ENCODE results near the gene BEST3. TPM values are rescaled to one million over a fixed set of nuclear protein-coding genes. Genes with fewer than 3 reads are reported as not detected.

BEST3 gene
- not detected in 3 replicates for total RNA-seq (2021)
- Bru-seq, nascent RNA = percentile 8 among the genes with signal in this experiment
- long read RNA-seq, experiment 1 = 0 reads
- long read RNA-seq, experiment 2 = 0 reads
- long read RNA-seq, experiment 3 = 0 reads

GRCh38 chr12:69698769-69699540, at the start of gene BEST3:
Gene BEST3, minus strand, starts transcription at chr12:69699303. Its CDS starts 1,505 bp downstream, at chr12:69697798.
- no peak for DNase-seq (ENCODE audit: low spot score)
- H3K27me3 Mint-ChIP-seq (ENCODE audit: low read depth) = no peaks in the 10 kb centered on the region
- H3K9me3 Mint-ChIP-seq = no peaks in the 10 kb centered on the region
- H3K4me3 Mint-ChIP-seq = no peak within 1 kb of the TSS
- POLR2A ChIA-PET = no interaction called here
- TF ChIP-seq, protein P1, sequence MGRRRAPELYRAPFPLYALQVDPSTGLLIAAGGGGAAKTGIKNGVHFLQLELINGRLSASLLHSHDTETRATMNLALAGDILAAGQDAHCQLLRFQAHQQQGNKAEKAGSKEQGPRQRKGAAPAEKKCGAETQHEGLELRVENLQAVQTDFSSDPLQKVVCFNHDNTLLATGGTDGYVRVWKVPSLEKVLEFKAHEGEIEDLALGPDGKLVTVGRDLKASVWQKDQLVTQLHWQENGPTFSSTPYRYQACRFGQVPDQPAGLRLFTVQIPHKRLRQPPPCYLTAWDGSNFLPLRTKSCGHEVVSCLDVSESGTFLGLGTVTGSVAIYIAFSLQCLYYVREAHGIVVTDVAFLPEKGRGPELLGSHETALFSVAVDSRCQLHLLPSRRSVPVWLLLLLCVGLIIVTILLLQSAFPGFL (CRISPR knock-in tag; IDR thresholded peaks at IDR 0.05; ENCODE audit: borderline replicate concordance) = no peak
- TF ChIP-seq ATF3 (CRISPR knock-in tag; conservative IDR thresholded peaks at IDR 0.05) (no peak), ZMAT4 (CRISPR knock-in tag; IDR thresholded peaks at IDR 0.05) (no peak), ZNF532 (CRISPR knock-in tag; IDR thresholded peaks at IDR 0.05; ENCODE audit: borderline replicate concordance) (no peak), SMAD3 (CRISPR knock-in tag; IDR thresholded peaks at IDR 0.05; ENCODE audit: borderline replicate concordance) (no peak), STAT6 (CRISPR knock-in tag; conservative IDR thresholded peaks at IDR 0.05; ENCODE audit: low read depth) (no peak), TP53 (CRISPR knock-in tag; IDR thresholded peaks at IDR 0.05) (no peak), CBFB (CRISPR knock-in tag; IDR thresholded peaks at IDR 0.05; ENCODE audit: low read depth) (no peak), JUN (CRISPR knock-in tag; IDR thresholded peaks at IDR 0.05) (no peak), TEAD1 (CRISPR knock-in tag; IDR thresholded peaks at IDR 0.05) (no peak), RORB (CRISPR knock-in tag; IDR thresholded peaks at IDR 0.05) (no peak), ZNF317 (CRISPR knock-in tag; IDR thresholded peaks at IDR 0.05; ENCODE audit: borderline replicate concordance, low read depth) (no peak), CREB1 (CRISPR knock-in tag; IDR thresholded peaks at IDR 0.05) (no peak), SP1 (CRISPR knock-in tag; conservative IDR thresholded peaks at IDR 0.05) (no peak), CREM (CRISPR knock-in tag; IDR thresholded peaks at IDR 0.05) (no peak), TEAD4 (CRISPR knock-in tag; IDR thresholded peaks at IDR 0.05) (no peak)
- TF ChIP-seq, protein P2, sequence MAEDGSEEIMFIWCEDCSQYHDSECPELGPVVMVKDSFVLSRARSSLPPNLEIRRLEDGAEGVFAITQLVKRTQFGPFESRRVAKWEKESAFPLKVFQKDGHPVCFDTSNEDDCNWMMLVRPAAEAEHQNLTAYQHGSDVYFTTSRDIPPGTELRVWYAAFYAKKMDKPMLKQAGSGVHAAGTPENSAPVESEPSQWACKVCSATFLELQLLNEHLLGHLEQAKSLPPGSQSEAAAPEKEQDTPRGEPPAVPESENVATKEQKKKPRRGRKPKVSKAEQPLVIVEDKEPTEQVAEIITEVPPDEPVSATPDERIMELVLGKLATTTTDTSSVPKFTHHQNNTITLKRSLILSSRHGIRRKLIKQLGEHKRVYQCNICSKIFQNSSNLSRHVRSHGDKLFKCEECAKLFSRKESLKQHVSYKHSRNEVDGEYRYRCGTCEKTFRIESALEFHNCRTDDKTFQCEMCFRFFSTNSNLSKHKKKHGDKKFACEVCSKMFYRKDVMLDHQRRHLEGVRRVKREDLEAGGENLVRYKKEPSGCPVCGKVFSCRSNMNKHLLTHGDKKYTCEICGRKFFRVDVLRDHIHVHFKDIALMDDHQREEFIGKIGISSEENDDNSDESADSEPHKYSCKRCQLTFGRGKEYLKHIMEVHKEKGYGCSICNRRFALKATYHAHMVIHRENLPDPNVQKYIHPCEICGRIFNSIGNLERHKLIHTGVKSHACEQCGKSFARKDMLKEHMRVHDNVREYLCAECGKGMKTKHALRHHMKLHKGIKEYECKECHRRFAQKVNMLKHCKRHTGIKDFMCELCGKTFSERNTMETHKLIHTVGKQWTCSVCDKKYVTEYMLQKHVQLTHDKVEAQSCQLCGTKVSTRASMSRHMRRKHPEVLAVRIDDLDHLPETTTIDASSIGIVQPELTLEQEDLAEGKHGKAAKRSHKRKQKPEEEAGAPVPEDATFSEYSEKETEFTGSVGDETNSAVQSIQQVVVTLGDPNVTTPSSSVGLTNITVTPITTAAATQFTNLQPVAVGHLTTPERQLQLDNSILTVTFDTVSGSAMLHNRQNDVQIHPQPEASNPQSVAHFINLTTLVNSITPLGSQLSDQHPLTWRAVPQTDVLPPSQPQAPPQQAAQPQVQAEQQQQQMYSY (CRISPR knock-in tag; IDR thresholded peaks at IDR 0.05) = no peak
- TF ChIP-seq, protein P3, sequence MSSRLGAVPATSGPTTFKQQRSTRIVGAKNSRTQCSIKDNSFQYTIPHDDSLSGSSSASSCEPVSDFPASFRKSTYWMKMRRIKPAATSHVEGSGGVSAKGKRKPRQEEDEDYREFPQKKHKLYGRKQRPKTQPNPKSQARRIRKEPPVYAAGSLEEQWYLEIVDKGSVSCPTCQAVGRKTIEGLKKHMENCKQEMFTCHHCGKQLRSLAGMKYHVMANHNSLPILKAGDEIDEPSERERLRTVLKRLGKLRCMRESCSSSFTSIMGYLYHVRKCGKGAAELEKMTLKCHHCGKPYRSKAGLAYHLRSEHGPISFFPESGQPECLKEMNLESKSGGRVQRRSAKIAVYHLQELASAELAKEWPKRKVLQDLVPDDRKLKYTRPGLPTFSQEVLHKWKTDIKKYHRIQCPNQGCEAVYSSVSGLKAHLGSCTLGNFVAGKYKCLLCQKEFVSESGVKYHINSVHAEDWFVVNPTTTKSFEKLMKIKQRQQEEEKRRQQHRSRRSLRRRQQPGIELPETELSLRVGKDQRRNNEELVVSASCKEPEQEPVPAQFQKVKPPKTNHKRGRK (CRISPR knock-in tag; IDR thresholded peaks at IDR 0.05; ENCODE audit: borderline replicate concordance) = no peak
- TF ChIP-seq, protein P4, sequence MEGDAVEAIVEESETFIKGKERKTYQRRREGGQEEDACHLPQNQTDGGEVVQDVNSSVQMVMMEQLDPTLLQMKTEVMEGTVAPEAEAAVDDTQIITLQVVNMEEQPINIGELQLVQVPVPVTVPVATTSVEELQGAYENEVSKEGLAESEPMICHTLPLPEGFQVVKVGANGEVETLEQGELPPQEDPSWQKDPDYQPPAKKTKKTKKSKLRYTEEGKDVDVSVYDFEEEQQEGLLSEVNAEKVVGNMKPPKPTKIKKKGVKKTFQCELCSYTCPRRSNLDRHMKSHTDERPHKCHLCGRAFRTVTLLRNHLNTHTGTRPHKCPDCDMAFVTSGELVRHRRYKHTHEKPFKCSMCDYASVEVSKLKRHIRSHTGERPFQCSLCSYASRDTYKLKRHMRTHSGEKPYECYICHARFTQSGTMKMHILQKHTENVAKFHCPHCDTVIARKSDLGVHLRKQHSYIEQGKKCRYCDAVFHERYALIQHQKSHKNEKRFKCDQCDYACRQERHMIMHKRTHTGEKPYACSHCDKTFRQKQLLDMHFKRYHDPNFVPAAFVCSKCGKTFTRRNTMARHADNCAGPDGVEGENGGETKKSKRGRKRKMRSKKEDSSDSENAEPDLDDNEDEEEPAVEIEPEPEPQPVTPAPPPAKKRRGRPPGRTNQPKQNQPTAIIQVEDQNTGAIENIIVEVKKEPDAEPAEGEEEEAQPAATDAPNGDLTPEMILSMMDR (IDR thresholded peaks at IDR 0.05) = no peak
- no peaks in the 10 kb centered on the region for H3K36me3 Mint-ChIP-seq
- ATAC-seq = no peak
- CTCF ChIA-PET = no interaction called here
- peaks cover 5% of the 10 kb centered on the region for H3K4me1 Mint-ChIP-seq
- H3K27ac Mint-ChIP-seq = no peak within 1 kb of the TSS

Measured in WTC11 (cell line).